ENCODE data around the gene GPR162.

GPR162 gene, protein sequence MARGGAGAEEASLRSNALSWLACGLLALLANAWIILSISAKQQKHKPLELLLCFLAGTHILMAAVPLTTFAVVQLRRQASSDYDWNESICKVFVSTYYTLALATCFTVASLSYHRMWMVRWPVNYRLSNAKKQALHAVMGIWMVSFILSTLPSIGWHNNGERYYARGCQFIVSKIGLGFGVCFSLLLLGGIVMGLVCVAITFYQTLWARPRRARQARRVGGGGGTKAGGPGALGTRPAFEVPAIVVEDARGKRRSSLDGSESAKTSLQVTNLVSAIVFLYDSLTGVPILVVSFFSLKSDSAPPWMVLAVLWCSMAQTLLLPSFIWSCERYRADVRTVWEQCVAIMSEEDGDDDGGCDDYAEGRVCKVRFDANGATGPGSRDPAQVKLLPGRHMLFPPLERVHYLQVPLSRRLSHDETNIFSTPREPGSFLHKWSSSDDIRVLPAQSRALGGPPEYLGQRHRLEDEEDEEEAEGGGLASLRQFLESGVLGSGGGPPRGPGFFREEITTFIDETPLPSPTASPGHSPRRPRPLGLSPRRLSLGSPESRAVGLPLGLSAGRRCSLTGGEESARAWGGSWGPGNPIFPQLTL

GRCh38 chr12:6821591-6822425 lies at the start of gene GPR162:
GPR162 (plus strand) TSS chr12:6821821; CDS start chr12:6823899, 2,078 bp downstream.
- no peak for DNase-seq

GRCh38 chr12:6772331-6772695 lies 49.3 kb upstream of the GPR162 start, which contains the start of gene LAG3:
LAG3 (plus strand) TSS chr12:6772520; CDS start chr12:6772853, 333 bp downstream.
- DNase-seq, result peak; percentile 56

DNA sequence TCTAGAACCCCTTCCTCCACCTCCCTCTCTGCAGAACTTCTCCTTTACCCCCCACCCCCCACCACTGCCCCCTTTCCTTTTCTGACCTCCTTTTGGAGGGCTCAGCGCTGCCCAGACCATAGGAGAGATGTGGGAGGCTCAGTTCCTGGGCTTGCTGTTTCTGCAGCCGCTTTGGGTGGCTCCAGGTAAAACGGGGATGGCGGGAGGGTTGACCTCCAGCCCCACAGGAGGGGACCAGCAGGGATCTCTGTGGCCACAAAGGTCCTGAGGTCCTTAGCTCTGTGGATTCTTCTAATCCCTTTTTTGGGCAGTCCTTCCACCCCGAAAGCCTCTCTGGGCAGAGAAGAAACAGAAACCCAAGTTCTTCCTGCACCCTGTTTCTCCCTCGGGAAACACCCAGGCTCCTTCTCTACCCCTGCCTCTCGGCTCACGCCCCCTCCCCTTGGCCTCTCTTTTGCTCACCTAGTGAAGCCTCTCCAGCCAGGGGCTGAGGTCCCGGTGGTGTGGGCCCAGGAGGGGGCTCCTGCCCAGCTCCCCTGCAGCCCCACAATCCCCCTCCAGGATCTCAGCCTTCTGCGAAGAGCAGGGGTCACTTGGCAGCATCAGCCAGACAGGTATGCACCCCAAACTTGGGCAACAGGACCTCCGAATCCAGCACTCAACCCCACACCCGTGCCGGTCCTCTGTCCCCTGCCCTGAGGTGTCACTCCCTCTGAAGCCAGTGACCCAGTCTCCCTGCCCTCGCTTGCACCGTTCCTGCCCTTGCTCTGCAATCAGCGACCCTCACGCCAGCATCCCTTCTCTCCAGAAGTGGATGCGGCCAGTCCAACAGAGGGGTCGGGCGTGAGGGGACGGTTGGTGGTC lies 48.7 kb upstream of the GPR162 start:
- no peak for DNase-seq

DNA sequence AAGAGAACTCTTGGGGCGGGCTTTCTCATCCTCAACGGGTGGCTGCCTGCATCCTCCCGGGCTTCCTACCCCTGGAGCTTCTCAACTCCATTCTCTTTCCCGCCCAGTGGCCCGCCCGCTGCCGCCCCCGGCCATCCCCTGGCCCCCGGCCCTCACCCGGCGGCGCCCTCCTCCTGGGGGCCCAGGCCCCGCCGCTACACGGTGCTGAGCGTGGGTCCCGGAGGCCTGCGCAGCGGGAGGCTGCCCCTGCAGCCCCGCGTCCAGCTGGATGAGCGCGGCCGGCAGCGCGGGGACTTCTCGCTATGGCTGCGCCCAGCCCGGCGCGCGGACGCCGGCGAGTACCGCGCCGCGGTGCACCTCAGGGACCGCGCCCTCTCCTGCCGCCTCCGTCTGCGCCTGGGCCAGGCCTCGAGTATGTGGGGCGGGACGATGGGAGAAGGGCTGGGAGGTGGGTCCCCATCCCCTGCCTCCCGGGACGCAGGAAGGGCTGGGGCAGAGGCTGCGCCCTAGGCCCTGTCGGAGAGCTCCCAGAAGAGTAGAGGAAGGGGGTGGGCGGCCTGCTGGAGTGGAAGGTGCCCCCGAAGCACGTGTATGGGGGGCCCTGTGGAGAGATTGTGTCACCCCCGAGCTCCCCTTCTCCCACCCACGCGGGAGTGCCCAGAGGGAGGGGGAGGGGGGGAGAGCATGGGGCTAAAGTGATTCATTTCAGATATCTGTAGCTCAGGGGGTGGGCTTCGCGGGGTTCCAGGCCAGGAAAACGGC lies 47.9 kb upstream of the GPR162 start:
- DNase-seq, result peak; percentile 36

DNA sequence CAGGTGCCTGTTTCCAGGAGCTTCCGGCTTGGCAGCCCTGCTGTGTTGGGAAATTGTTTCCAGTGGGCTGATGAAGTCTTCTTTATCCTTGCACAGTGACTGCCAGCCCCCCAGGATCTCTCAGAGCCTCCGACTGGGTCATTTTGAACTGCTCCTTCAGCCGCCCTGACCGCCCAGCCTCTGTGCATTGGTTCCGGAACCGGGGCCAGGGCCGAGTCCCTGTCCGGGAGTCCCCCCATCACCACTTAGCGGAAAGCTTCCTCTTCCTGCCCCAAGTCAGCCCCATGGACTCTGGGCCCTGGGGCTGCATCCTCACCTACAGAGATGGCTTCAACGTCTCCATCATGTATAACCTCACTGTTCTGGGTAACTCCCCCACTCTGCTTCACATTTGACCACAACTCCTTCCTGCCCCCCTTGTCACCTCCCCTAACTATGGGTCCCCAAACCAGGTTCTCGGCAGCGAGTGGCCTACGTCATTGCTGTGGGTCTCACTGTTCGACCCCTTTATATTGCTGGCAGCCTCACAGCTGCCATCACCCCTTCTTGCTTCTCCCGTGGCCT lies 47.0 kb upstream of the GPR162 start:
- DNase-seq, result peak; percentile 34

DNA sequence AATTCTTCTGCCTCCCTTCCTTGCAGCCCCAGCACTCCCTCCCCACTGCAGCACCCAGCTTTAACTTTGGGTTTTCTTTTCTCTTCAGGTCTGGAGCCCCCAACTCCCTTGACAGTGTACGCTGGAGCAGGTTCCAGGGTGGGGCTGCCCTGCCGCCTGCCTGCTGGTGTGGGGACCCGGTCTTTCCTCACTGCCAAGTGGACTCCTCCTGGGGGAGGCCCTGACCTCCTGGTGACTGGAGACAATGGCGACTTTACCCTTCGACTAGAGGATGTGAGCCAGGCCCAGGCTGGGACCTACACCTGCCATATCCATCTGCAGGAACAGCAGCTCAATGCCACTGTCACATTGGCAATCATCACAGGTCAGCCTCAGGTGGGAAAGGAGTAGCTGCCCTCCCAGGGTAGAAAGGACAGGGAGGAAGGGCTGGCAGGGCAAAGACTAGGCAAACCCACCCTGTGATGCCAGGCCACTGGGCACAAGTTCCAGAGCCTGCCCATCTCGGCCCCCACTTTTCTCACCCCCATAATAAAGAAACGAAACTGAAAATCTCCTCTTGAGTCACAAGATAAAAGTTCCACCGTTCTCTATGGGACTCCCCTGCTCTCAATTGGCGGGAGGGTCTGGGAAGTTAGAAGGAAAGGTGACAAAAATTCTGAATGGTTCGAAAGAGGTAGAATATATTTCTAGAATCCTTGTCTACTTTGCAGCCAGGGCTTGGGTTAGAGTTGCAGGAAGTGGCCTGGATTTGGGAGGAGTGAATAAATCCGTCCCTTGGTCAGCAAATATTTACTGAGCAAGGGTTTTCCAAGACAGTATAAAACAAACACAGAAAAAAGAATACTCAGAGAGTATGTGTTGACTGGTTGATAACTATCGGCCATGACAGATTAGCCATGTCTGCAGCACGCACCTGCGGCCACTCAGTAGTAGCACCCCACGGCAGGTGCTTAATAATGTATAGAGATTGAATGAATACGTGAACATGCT lies 46.1 kb upstream of the GPR162 start:
- no peak for DNase-seq

DNA sequence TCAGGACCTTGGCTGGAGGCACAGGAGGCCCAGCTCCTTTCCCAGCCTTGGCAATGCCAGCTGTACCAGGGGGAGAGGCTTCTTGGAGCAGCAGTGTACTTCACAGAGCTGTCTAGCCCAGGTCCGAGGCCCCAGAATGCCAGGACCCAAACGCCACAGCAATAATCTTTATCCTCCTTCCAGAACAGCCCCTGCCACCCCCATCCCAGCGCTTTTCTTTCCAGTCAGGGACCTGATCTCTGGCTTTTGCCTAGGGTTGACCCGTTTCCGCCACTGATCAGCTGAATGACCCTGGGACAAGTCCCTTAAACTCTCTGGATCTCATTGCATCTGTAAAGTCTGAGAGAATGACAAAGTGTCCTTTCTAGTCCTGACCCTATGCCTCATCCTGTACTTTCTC lies 44.2 kb upstream of the GPR162 start:
- DNase-seq, result no peak

DNA sequence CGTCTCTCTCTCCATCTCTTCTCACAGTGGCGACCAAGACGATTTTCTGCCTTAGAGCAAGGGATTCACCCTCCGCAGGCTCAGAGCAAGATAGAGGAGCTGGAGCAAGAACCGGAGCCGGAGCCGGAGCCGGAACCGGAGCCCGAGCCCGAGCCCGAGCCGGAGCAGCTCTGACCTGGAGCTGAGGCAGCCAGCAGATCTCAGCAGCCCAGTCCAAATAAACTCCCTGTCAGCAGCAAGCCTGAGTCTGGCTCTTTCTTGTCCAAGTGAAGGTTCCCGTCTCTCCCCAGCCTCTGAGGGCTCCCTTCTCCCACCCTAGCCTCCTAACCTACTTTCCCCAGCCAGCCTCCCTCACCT lies 43.4 kb upstream of the GPR162 start:
- no peak for DNase-seq

GRCh38 chr12:6778574-6779550 lies 42.8 kb upstream of the GPR162 start:
- DNase-seq, result peak; percentile 94

GRCh38 chr12:6779708-6780432 lies 41.8 kb upstream of the GPR162 start:
- DNase-seq, result peak; percentile 43

- peak; percentile 60 for DNase-seq
Observed at GRCh38 chr12:6780573-6780972, 41.0 kb upstream of the GPR162 start.

- no peak for DNase-seq
Observed at GRCh38 chr12:6782119-6782518, 39.5 kb upstream of the GPR162 start.

- DNase-seq, result no peak
Observed at GRCh38 chr12:6782850-6783566, 38.6 kb upstream of the GPR162 start.

DNA sequence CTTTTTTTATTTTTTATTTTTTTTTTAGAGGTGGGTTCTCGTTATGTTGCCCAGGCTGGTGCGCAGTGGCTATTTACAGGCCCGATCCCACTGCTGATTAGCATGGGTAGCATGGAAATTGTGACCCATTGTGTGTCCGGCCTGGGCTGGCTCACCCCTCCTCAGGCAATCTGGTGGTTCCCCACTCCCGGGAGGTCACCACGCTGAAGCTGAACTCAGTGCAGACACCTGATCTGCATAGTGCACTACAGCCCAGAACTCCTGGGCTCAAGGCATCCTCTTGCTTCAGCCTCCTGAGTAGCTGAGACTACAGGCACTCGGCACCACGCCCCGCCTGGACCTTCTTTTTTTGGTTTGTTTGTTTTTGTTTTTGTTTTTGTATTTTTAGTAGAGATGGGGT lies 37.8 kb upstream of the GPR162 start:
- no peak for DNase-seq

DNA sequence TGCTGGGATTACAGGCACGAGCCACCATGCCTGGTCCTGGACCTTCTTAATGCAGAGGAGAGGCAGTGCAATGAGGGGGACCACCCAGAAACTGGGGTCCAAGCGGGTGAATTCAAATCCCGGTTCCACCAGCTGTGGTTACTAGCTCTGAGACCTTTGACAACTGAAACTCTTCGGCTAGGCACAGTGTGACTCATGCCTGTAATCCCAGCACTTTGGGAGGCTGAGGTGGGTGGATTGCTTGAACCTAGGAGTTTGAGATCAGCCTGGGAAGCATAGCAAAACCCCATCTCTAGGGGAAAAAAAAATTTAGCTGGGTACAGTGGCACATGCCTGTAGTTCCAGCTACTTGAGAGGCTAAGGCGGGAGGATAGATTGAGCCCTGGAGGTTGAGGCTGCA lies 37.3 kb upstream of the GPR162 start:
- DNase-seq, result no peak

DNA sequence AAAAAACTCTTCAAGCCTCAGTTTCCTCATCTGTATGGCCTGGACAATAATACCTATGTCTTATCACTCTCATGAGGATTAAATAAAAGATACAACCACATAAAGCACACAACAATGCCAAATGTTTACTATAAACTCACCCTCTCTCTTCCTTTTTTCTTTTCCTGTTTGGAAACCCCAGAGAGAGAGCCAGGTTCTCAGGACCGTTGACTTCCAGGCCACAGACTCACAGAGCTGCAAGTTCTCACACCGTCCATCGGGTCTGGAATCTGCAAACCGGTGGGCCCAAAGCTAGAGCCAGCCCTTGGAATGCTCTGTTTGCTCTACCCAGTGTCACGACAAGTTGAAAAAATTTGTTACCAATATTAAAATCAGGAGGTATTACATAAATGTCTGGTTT lies 36.9 kb upstream of the GPR162 start:
- DNase-seq, result no peak

DNA sequence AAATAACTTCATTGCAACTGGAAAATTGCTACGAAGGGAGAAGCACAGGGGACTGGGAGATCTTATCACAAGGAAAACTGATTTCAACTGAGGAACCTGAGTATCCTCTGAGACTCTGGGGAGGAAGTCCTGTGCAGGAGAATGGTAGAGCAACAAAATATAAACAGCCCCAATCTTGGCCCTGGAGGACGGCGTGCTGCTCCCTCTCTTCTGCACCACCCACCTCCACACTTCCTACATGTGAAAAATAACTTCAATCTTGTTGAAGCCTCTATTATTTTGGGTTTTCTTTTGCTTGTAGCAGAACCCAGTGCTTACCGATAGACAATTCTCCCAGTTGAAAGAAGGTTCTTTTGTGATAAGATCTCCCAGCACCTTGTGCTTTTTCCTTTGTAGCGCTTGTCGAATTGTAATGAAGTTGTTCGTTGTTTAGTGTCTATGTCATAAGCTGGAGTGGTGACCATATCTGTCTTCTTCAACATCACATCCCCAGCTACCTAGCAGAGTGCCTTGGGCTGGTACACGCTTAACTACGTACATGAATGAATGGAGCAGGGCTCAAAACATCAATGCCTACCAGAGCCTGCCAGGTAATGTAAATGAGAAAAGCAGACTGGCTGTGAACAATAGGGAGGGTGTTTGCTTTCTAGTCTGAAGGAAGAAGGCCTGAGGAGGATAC lies 35.1 kb upstream of the GPR162 start:
- DNase-seq, result no peak

All from activated CD4-positive, alpha-beta T cell treated with anti-CD3 and anti-CD28 coated beads, Interleukin-2, Interleukin-6, amounts not matched to agents 100 ng/mL and 50 ng/mL, durations not matched to agents 16 hours and 8 hours (primary cell).